H1 (cell line): ENCODE results near the gene ORC3. TPM values are rescaled to one million over a fixed set of nuclear protein-coding genes. Genes with fewer than 3 reads are reported as not detected.

Experiments
- CTCF ChIA-PET: fragments of 300-600 bp; sonication (Branson Sonifier 250); formaldehyde crosslinking; loops from one replicate; lab custom pipeline; 2021; ENCODE audit not compliant: partially characterized antibody; lab: Charles Lee
- POLR2A ChIA-PET: fragments of 300-600 bp; sonication (Branson Sonifier 250); formaldehyde crosslinking; loops from one replicate; lab custom pipeline; 2021; ENCODE audit warnings: inconsistent platforms; ENCODE audit not compliant: partially characterized antibody; lab: Charles Lee
- DNase-seq, 2 experiments: peaks; one replicate each; pipeline versions ENCODE4 v3.0.0 to v3.0.0-alpha.2; 2010 to 2022; ENCODE audit warnings: low spot score in 2 of 2, low read depth in 1 of 2, mixed read lengths in 1 of 2
- FAIRE-seq: peaks from 2 replicates; lab custom pipeline; 2011; peaks lifted over from hg19 to GRCh38; lab: Jason Lieb, UNC
- H2AFZ ChIP-seq: 2 replicates; pipeline ENCODE4 v1.8.1; 2012; ENCODE audit warnings: low read length, inconsistent platforms
- H2AK5ac ChIP-seq: 2 replicates; pipeline ENCODE4 v1.6.1; 2013; ENCODE audit warnings: low read depth, low read length
- H2BK120ac ChIP-seq: replicated peaks from 2 replicates; pipeline ENCODE3; 2013; ENCODE audit warnings: low read depth, low read length, inconsistent platforms
- H2BK12ac ChIP-seq: 2 replicates; pipeline ENCODE4 v1.6.1; 2013; ENCODE audit warnings: low read depth, low read length
- H2BK15ac ChIP-seq: 2 replicates; pipeline ENCODE4 v1.6.1; 2013; ENCODE audit warnings: low read length
- H2BK20ac ChIP-seq: 2 replicates; pipeline ENCODE4 v1.6.1; 2013; ENCODE audit warnings: low read length
- H2BK5ac ChIP-seq: 2 replicates; pipeline ENCODE4 v1.6.1; 2013; ENCODE audit warnings: low read depth, low read length
- H3K14ac ChIP-seq: 2 replicates; pipeline ENCODE4 v1.6.1; 2013; ENCODE audit warnings: inconsistent platforms; ENCODE audit not compliant: insufficient read length
- H3K18ac ChIP-seq: 2 replicates; pipeline ENCODE4 v1.6.1; 2013; ENCODE audit warnings: low read length; ENCODE audit errors: extremely low read depth
- H3K23ac ChIP-seq: 2 replicates; pipeline ENCODE4 v1.6.1; 2013; ENCODE audit warnings: inconsistent platforms; ENCODE audit not compliant: insufficient read length
- H3K23me2 ChIP-seq: 2 replicates; pipeline ENCODE4 v1.6.1; 2013; ENCODE audit warnings: low read depth, low read length
- H3K27ac ChIP-seq: 2 replicates; pipeline ENCODE4 v1.6.1; 2011; ENCODE audit warnings: low read depth, low read length, inconsistent platforms
- H3K27me3 ChIP-seq, 4 experiments: replicated peaks in 1 of 4; 1 replicate in 1 of 4; 2 replicates in 3 of 4; pipeline versions ENCODE4 v1.6.1 to v1.8.1; 2011 to 2013; ENCODE audit warnings: low read length in 3 of 4, mild to moderate bottlenecking in 3 of 4, inconsistent platforms in 2 of 4, mixed read lengths in 2 of 4, moderate library complexity in 1 of 4; ENCODE audit not compliant: control insufficient read depth in 3 of 4, insufficient read depth in 3 of 4; ENCODE audit errors: extremely low read depth in 1 of 4
- H3K36me3 ChIP-seq, 4 experiments: 2 replicates each; pipeline versions ENCODE4 v1.6.1 to v1.8.1; 2011 to 2013; ENCODE audit warnings: mild to moderate bottlenecking in 4 of 4, low read length in 3 of 4, moderate library complexity in 2 of 4, control low read depth in 1 of 4, inconsistent platforms in 1 of 4; ENCODE audit not compliant: insufficient read depth in 4 of 4, control insufficient read depth in 2 of 4
- H3K4ac ChIP-seq: replicated peaks from 2 replicates; pipeline ENCODE3; 2013; ENCODE audit warnings: low read length, low read depth, mixed read lengths, inconsistent platforms; ENCODE audit not compliant: insufficient read length
- H3K4me1 ChIP-seq, 4 experiments: replicated peaks in 1 of 4; 1 replicate in 1 of 4; 2 replicates in 3 of 4; pipeline versions ENCODE4 v1.6.1 to v1.8.1; 2011 to 2013; ENCODE audit warnings: low read length in 3 of 4, inconsistent platforms in 2 of 4, mixed read lengths in 1 of 4; ENCODE audit not compliant: insufficient read depth in 4 of 4, control insufficient read depth in 3 of 4
- H3K4me2 ChIP-seq, 2 experiments: 2 replicates each; pipeline versions ENCODE4 v1.6.1 to v1.8.1; 2011 to 2013; ENCODE audit warnings: low read depth in 2 of 2, low read length in 2 of 2, control low read depth in 1 of 2, inconsistent platforms in 1 of 2, mild to moderate bottlenecking in 1 of 2; ENCODE audit not compliant: insufficient read depth in 1 of 2
- H3K4me3 ChIP-seq, 4 experiments: fragments of 200-600, 300-600 bp in 1 of 4; sonication (generic), shearing (Covaris generic), sonication (Bioruptor Twin) in 1 of 4; 2 replicates each; pipeline versions ENCODE4 v1.5.1 to v1.8.1; 2011 to 2016; ENCODE audit warnings: low read length in 4 of 4, low read depth in 3 of 4, control low read depth in 2 of 4, inconsistent platforms in 2 of 4, mild to moderate bottlenecking in 2 of 4, mixed read lengths in 1 of 4, moderate library complexity in 1 of 4; ENCODE audit not compliant: insufficient read depth in 2 of 4; ENCODE audit errors: extremely low read depth in 1 of 4
- H3K56ac ChIP-seq: replicated peaks from 2 replicates; pipeline ENCODE3; 2013; ENCODE audit warnings: low read depth, mild to moderate bottlenecking, mixed read lengths, low read length, inconsistent platforms; ENCODE audit not compliant: insufficient read length
- H3K79me1 ChIP-seq: 2 replicates; pipeline ENCODE4 v1.6.1; 2013; ENCODE audit warnings: low read depth, low read length, control low read depth
- H3K79me2 ChIP-seq, 2 experiments: 2 replicates each; pipeline versions ENCODE4 v1.6.1 to v1.8.1; 2012 to 2013; ENCODE audit warnings: low read length in 2 of 2, mild to moderate bottlenecking in 2 of 2, inconsistent platforms in 1 of 2; ENCODE audit not compliant: insufficient read depth in 2 of 2, control insufficient read depth in 1 of 2
- H3K9ac ChIP-seq, 4 experiments: replicated peaks in 1 of 4; 1 replicate in 1 of 4; 2 replicates in 3 of 4; pipeline versions ENCODE4 v1.6.1 to v1.8.1; 2011 to 2013; ENCODE audit warnings: low read depth in 3 of 4, low read length in 3 of 4, control low read depth in 2 of 4, mild to moderate bottlenecking in 2 of 4, moderate library complexity in 2 of 4, inconsistent platforms in 1 of 4; ENCODE audit errors: extremely low read depth in 1 of 4
- H3K9me3 ChIP-seq, 2 experiments: 2 replicates each; pipeline versions ENCODE4 v1.6.1 to v1.8.1; 2012 to 2013; ENCODE audit warnings: mild to moderate bottlenecking in 2 of 2, moderate library complexity in 2 of 2, control low read depth in 1 of 2, inconsistent platforms in 1 of 2, low read depth in 1 of 2, low read length in 1 of 2, mixed read lengths in 1 of 2; ENCODE audit not compliant: insufficient read depth in 2 of 2
- H4K20me1 ChIP-seq, 2 experiments: replicated peaks in 1 of 2; 2 replicates each; pipeline versions ENCODE3 to v1.8.1; 2011 to 2013; ENCODE audit warnings: inconsistent platforms in 2 of 2, low read length in 2 of 2, mild to moderate bottlenecking in 1 of 2; ENCODE audit not compliant: insufficient read depth in 2 of 2, control insufficient read depth in 1 of 2
- H4K5ac ChIP-seq: 2 replicates; pipeline ENCODE4 v1.6.1; 2013; ENCODE audit warnings: low read length, low read depth, mixed read lengths, inconsistent platforms; ENCODE audit not compliant: insufficient read length
- H4K8ac ChIP-seq: 2 replicates; pipeline ENCODE4 v1.8.0; 2013; ENCODE audit warnings: mild to moderate bottlenecking, moderate library complexity, low read length, inconsistent platforms; ENCODE audit not compliant: insufficient read depth; ENCODE audit errors: extremely low read depth
- H4K91ac ChIP-seq: replicated peaks from 2 replicates; pipeline ENCODE3; 2013; ENCODE audit warnings: low read length, mixed read lengths, inconsistent platforms; ENCODE audit not compliant: insufficient read length
- ASH2L ChIP-seq: fragments of 200-600, 300-600 bp; sonication (generic); IDR thresholded peaks from one replicate; pipeline ENCODE4 v1.7.1; 2017; ENCODE audit warnings: low read length
- GTF2F1 ChIP-seq: IDR thresholded peaks from 2 replicates; pipeline ENCODE4 v1.6.1; 2012; ENCODE audit warnings: low read depth, low read length, improper control_type of control experiment, borderline replicate concordance
- KDM1A ChIP-seq: fragments of 200-600, 300-600 bp; sonication (generic); IDR thresholded peaks from 2 replicates; pipeline ENCODE4 v1.7.1; 2016; ENCODE audit warnings: mild to moderate bottlenecking, low read length, borderline replicate concordance
- TBP ChIP-seq: IDR thresholded peaks from 2 replicates; pipeline ENCODE4 v1.6.1; 2011; ENCODE audit warnings: low read depth, low read length, improper control_type of control experiment
- polyA plus RNA-seq, 7 experiments: library from polyadenylated mRNA; depleted of rRNA in 3 of 7; stranded (reverse) in 5 of 7; unstranded in 2 of 7; fragments of >200 nt in 5 of 7; fragments of 200-250 nt in 2 of 7; gene quantifications; 1 replicate in 5 of 7; 2 replicates in 1 of 7; 4 replicates in 1 of 7; pipeline versions ENCODE4 v1.2.1 to v1.2.3, GENCODE V29; 2011 to 2013; ENCODE audit warnings: missing spikeins in 2 of 7, mixed read lengths in 2 of 7
- total RNA-seq: library from RNA; stranded (reverse); fragmentation: NEBNext Ultra II Directional; extraction: Animal tissue kit (Norgen Biotek cat#: 25700); gene quantifications from 2 replicates; pipeline ENCODE4 v1.2.1, GENCODE V29; 2021

Gene ORC3
- total and polyA plus RNA-seq, 2 of the 8 experiments (the other 6 are each of a cell fraction or from before 2014, with no cell fraction given): 35.9 to 60.9 TPM

- Histone ChIP-seq H2BK12ac (no peak overlapping the region), H4K8ac (no peak overlapping the region), H3K79me2 (no peaks in the 10 kb centered on the region), H3K9ac (no peak overlapping the region), H3K23me2 (no peaks in the 10 kb centered on the region), H2BK120ac (no peak overlapping the region), H3K27me3 (no peaks in the 10 kb centered on the region), H3K9me3 (no peaks in the 10 kb centered on the region), H3K23ac (no peak overlapping the region), H3K14ac (no peak overlapping the region), H3K27ac (no peak overlapping the region), H2AFZ (no peak overlapping the region), H3K79me1 (no peaks in the 10 kb centered on the region), H2AK5ac (no peak overlapping the region), H4K5ac (no peak overlapping the region), H2BK20ac (no peak overlapping the region), H3K4ac (no peak overlapping the region), H3K56ac (no peak overlapping the region), H2BK15ac (no peak overlapping the region), H4K91ac (no peak overlapping the region), H2BK5ac (no peak overlapping the region), H4K20me1 (no peaks in the 10 kb centered on the region), H3K4me3 (no peak overlapping the region), H3K4me1 (no peaks in the 10 kb centered on the region), H3K18ac (no peak overlapping the region), H3K4me2 (no peak overlapping the region), H3K36me3 (peaks cover 0 to 51% (median 14%) of the 10 kb centered on the region in 4 experiments; a peak in 7 of 8 replicates)
- DNase-seq (no peak), FAIRE-seq (no peak)
- no peak for TF ChIP-seq GTF2F1
- TF ChIP-seq KDM1A: no peak
- no peak for TF ChIP-seq TBP
- TF ChIP-seq ASH2L: no peak
- CTCF ChIA-PET: no interaction called here
- POLR2A ChIA-PET: interaction anchor here (1.7 kb wide), 1 partner anchor 11 kb away, joined by 6 read pairs; no protein-coding TSS in a partner anchor
Measured at GRCh38 chr6:87664921-87665485, 75.1 kb downstream of the ORC3 start.
